ENCODE results near the gene SERPINB8. TPM values are rescaled to one million over a fixed set of nuclear protein-coding genes. Genes with fewer than 3 reads are reported as not detected.
A peak's percentile ranks its signal among the peaks of the same experiment; 100 is the strongest.

SERPINB8 gene
- polyA plus RNA-seq, 1 donor (not counting 4 experiments of a cell fraction or from before 2014, with no cell fraction given), result 48.9 TPM

DNA sequence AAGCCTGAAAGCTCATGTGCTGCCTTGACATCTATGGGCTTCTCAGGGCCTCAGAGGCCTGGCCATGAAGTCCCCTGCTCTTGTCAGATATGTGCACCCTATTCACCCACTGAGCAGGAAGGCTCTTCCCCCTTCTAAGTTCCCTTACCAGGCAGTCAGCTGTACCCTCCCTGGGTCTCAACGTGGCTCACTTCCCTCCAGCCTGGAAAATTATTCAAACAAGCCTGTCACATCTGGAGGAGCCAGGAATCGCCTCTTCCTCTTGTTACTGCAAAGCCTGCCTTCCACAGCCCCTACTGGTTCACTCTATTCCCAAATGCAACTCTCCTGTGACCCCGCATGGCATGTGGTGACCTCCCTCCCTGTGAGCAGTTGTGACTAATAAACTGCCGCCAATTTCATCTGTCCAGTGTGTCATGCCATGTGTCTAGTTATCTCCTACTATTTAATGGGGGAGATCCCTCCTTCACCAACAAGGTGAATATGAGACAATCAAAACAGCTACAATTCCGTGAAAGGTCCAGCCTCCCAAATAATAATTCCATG, 8.4 kb upstream of the SERPINB8 start:
- Histone ChIP-seq H3K79me2 (ENCODE audit: control insufficient read depth, insufficient read depth, low read length) (no peaks in the 10 kb centered on the region), H3K27ac (ENCODE audit: control insufficient read depth, insufficient read depth, low read length) (no peak overlapping the region), H3K9me1 (ENCODE audit: control insufficient read depth, extremely low read depth, insufficient read depth, low read length) (no peaks in the 10 kb centered on the region), H3K4me3 (ENCODE audit: control insufficient read depth in 2 of 3, extremely low read depth in 1 of 3, insufficient read depth in 2 of 3, low read depth in 1 of 3, low read length in 3 of 3) (no peak overlapping the region), H3K4me2 (ENCODE audit: control insufficient read depth, extremely low read depth, insufficient read depth, low read depth, low read length) (no peak overlapping the region), H3K4me1 (ENCODE audit: control insufficient read depth, extremely low read depth, insufficient read depth, low read length) (peaks cover 11% of the 10 kb centered on the region), H4K20me1 (ENCODE audit: control insufficient read depth, extremely low read depth, insufficient read depth, low read length) (no peaks in the 10 kb centered on the region), H3K9me3 (ENCODE audit: control insufficient read depth, low read depth, low read length) (no peaks in the 10 kb centered on the region), H3K36me3 (ENCODE audit: control insufficient read depth in 2 of 2, extremely low read depth in 1 of 2, insufficient read depth in 2 of 2, low read length in 2 of 2) (no peaks in the 10 kb centered on the region), H3K9ac (ENCODE audit: control insufficient read depth, extremely low read depth, insufficient read depth, low read length) (no peak overlapping the region), H3K27me3 (ENCODE audit: control insufficient read depth, extremely low read depth, insufficient read depth, low read length) (no peaks in the 10 kb centered on the region), H2AFZ (ENCODE audit: control insufficient read depth, low read length) (no peak overlapping the region)
- dilution Hi-C loops (cut with MboI; ENCODE audit: extremely low pct_ligation_motif_present, low sequenced_read_pairs), result no loop called here
- DNase-seq (ENCODE audit: low read depth, low spot score) (no peak), FAIRE-seq (no peak)
- TF ChIP-seq EZH2 (IDR thresholded peaks at IDR 0.05; ENCODE audit: low read length), result no peak
- TF ChIP-seq, protein P1, sequence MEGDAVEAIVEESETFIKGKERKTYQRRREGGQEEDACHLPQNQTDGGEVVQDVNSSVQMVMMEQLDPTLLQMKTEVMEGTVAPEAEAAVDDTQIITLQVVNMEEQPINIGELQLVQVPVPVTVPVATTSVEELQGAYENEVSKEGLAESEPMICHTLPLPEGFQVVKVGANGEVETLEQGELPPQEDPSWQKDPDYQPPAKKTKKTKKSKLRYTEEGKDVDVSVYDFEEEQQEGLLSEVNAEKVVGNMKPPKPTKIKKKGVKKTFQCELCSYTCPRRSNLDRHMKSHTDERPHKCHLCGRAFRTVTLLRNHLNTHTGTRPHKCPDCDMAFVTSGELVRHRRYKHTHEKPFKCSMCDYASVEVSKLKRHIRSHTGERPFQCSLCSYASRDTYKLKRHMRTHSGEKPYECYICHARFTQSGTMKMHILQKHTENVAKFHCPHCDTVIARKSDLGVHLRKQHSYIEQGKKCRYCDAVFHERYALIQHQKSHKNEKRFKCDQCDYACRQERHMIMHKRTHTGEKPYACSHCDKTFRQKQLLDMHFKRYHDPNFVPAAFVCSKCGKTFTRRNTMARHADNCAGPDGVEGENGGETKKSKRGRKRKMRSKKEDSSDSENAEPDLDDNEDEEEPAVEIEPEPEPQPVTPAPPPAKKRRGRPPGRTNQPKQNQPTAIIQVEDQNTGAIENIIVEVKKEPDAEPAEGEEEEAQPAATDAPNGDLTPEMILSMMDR (optimal IDR thresholded peaks at IDR 0.05 in 1 of 3, IDR thresholded peaks at IDR 0.05 in 1 of 3, conservative IDR thresholded peaks at IDR 0.05 in 1 of 3; ENCODE audit: extremely low read depth in 1 of 3, insufficient read depth in 2 of 3, low read length in 3 of 3), result no peak

DNA sequence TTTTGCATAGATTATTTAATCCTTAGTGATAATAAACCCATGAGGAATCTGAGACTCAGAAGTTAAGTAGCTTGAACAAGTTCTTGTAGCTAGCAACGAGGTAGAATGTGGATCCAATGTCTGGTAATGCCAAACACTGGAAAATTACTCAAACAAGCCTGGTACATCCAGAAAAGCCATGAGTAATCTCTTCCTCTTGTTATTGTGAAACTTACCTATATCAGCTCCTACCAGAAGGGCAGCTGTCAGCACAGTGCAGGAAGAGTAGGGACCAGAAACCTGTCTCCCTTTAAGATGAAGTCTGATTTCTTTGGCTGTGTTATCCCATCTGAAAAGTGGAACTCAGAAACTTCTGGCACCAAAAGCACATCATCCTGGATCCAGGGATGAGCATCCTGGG, 7.7 kb upstream of the SERPINB8 start:
- no peak overlapping the region for H3K4me3 ChIP-seq (ENCODE audit: control insufficient read depth in 2 of 3, extremely low read depth in 1 of 3, insufficient read depth in 2 of 3, low read depth in 1 of 3, low read length in 3 of 3)
- peaks cover 12% of the 10 kb centered on the region for H3K4me1 ChIP-seq (ENCODE audit: control insufficient read depth, extremely low read depth, insufficient read depth, low read length)
- FAIRE-seq (peak; percentile 55), DNase-seq (ENCODE audit: low read depth, low spot score) (no peak)
- dilution Hi-C loops (cut with MboI; ENCODE audit: extremely low pct_ligation_motif_present, low sequenced_read_pairs), result no loop called here
- no peak overlapping the region for H3K27ac ChIP-seq (ENCODE audit: control insufficient read depth, insufficient read depth, low read length)
- no peaks in the 10 kb centered on the region for H3K79me2 ChIP-seq (ENCODE audit: control insufficient read depth, insufficient read depth, low read length)
- H3K4me2 ChIP-seq (ENCODE audit: control insufficient read depth, extremely low read depth, insufficient read depth, low read depth, low read length), result no peak overlapping the region
- H3K9me1 ChIP-seq (ENCODE audit: control insufficient read depth, extremely low read depth, insufficient read depth, low read length), result no peaks in the 10 kb centered on the region
- H4K20me1 ChIP-seq (ENCODE audit: control insufficient read depth, extremely low read depth, insufficient read depth, low read length), result no peaks in the 10 kb centered on the region
- no peak overlapping the region for H2AFZ ChIP-seq (ENCODE audit: control insufficient read depth, low read length)
- TF ChIP-seq EZH2 (IDR thresholded peaks at IDR 0.05; ENCODE audit: low read length), result no peak
- TF ChIP-seq, protein P1 (optimal IDR thresholded peaks at IDR 0.05 in 1 of 3, IDR thresholded peaks at IDR 0.05 in 1 of 3, conservative IDR thresholded peaks at IDR 0.05 in 1 of 3; ENCODE audit: extremely low read depth in 1 of 3, insufficient read depth in 2 of 3, low read length in 3 of 3), result no peak
- H3K27me3 ChIP-seq (ENCODE audit: control insufficient read depth, extremely low read depth, insufficient read depth, low read length), result no peaks in the 10 kb centered on the region
- no peaks in the 10 kb centered on the region for H3K36me3 ChIP-seq (ENCODE audit: control insufficient read depth in 2 of 2, extremely low read depth in 1 of 2, insufficient read depth in 2 of 2, low read length in 2 of 2)
- no peaks in the 10 kb centered on the region for H3K9me3 ChIP-seq (ENCODE audit: control insufficient read depth, low read depth, low read length)
- H3K9ac ChIP-seq (ENCODE audit: control insufficient read depth, extremely low read depth, insufficient read depth, low read length), result no peak overlapping the region
